Measurements from ENCODE around the gene PDE11A.

PDE11A gene

GRCh38 chr2:177683661-177684069 is 388.9 kb downstream of the PDE11A start:
- DNase-seq = no peak

- DNase-seq = no peak
Measured at GRCh38 chr2:177682836-177683660, 389.5 kb downstream of the PDE11A start.

- DNase-seq = no peak
Measured at GRCh38 chr2:177682006-177682405, 390.6 kb downstream of the PDE11A start.

GRCh38 chr2:177680866-177681712 is 391.5 kb downstream of the PDE11A start:
- DNase-seq = no peak

- DNase-seq = no peak
Measured at GRCh38 chr2:177679611-177680605, 392.7 kb downstream of the PDE11A start.

GRCh38 chr2:177678939-177679338 is 393.6 kb downstream of the PDE11A start:
- no peak for DNase-seq

GRCh38 chr2:177676636-177677035 is 395.9 kb downstream of the PDE11A start:
- no peak for DNase-seq

- no peak for DNase-seq
Measured at GRCh38 chr2:177675825-177676224, 396.8 kb downstream of the PDE11A start.

- DNase-seq = no peak
Measured at GRCh38 chr2:177675350-177675821, 397.2 kb downstream of the PDE11A start.

- DNase-seq = no peak
Measured at GRCh38 chr2:177673602-177674595, 398.7 kb downstream of the PDE11A start.

GRCh38 chr2:177671662-177672061 is 400.9 kb downstream of the PDE11A start:
- no peak for DNase-seq

- DNase-seq = no peak
Measured at GRCh38 chr2:177670791-177671535, 401.6 kb downstream of the PDE11A start.

- no peak for DNase-seq
Measured at GRCh38 chr2:177669625-177670330, 402.8 kb downstream of the PDE11A start.

GRCh38 chr2:177669201-177669600 is 403.4 kb downstream of the PDE11A start:
- no peak for DNase-seq

- no peak for DNase-seq
Measured at GRCh38 chr2:177668617-177669016, 404.0 kb downstream of the PDE11A start.

- DNase-seq = no peak
Measured at GRCh38 chr2:177667626-177668025, 405.0 kb downstream of the PDE11A start.

- DNase-seq = no peak
Measured at GRCh38 chr2:177666408-177666807, 406.2 kb downstream of the PDE11A start.

- no peak for DNase-seq
Measured at GRCh38 chr2:177665948-177666347, 406.6 kb downstream of the PDE11A start.

GRCh38 chr2:177665328-177665727 is 407.2 kb downstream of the PDE11A start:
- no peak for DNase-seq

GRCh38 chr2:177662895-177663294 is 409.7 kb downstream of the PDE11A start:
- no peak for DNase-seq

All from GOT3 (cell line).